Measurements from ENCODE around the gene PDLIM7.

PDLIM7 gene

DNA sequence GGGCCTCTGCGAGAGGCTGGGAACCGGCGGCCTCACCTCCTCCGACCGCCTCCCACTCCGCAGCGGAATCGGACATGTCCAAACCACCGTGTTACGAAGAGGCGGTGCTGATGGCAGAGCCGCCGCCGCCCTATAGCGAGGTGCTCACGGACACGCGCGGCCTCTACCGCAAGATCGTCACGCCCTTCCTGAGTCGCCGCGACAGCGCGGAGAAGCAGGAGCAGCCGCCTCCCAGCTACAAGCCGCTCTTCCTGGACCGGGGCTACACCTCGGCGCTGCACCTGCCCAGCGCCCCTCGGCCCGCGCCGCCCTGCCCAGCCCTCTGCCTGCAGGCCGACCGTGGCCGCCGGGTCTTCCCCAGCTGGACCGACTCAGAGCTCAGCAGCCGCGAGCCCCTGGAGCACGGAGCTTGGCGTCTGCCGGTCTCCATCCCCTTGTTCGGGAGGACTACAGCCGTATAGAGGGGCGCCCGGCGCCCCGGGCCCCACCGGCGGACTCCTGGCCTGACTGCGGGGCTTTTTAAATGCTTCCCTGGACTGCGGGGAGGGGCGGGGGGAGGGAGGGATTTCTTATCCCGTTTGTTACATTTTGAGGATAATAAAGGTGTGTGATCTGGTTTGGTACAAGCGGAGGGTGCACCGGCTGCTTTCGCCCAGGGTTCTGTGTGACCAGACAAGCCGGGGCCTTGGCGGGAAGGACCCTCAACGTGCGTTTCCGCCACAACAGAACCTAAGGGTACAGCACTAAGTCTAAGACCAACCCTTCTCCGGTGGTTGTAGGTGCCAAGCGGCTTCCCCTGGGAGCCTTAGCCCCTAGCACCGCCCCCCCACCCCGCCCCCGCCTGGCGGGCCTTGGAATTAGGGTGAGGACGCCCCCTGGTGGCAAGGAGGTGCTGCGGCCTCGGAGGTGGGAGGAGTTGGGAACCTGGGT, 41.5 kb downstream of the PDLIM7 start:
- DNase-seq = peak; percentile 97

DNA sequence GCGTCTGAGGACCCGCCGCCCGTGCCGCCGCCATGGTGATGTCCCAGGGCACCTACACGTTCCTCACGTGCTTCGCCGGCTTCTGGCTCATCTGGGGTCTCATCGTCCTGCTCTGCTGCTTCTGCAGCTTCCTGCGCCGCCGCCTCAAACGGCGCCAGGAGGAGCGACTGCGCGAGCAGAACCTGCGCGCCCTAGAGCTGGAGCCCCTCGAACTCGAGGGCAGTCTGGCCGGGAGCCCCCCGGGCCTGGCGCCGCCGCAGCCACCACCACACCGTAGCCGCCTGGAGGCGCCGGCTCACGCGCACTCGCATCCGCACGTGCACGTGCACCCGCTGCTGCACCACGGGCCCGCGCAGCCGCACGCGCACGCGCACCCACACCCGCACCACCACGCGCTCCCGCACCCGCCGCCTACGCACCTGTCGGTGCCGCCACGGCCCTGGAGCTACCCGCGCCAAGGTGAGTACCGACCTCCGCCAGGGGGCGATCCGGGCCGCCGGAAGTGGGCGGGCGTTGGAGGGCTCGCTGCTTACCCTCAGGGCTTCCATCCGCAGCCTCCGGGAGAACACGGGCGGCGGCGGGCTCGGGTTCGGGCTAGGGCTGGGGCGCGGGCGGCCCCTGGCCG, 42.3 kb downstream of the PDLIM7 start:
- peak; percentile 93 for DNase-seq

DNA sequence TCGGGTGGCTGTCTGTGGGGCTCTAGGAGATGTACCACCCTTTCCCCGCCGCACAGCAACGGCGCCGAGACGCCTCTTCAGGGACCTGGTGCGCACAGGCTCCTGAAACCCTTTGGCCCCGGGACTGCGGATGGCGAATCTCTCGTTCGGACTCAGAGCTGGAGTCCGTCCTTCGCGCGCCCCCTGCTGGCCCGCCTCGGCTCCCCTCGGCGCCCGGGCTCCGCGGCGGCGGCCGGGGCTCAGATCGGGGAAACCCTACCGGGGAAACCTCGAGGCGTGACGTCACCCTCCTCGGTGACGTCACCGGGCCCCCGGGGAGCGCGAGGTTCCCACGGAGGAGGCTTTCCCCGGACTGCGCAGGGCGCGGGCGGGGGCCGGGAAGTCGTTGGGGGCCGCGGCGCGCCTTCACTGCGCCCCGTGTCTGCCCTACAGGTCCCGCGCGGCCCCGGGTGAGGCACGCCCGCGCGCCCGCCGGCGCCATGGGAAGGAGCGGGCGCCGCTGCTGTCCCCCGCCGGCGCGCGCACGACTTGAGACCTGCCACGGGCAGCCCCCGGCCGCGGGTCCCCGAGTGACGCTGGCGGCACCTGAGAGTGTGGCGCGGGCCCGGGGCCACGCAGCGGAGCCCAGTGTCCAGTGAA, 42.9 kb downstream of the PDLIM7 start:
- DNase-seq = peak; percentile 97

DNA sequence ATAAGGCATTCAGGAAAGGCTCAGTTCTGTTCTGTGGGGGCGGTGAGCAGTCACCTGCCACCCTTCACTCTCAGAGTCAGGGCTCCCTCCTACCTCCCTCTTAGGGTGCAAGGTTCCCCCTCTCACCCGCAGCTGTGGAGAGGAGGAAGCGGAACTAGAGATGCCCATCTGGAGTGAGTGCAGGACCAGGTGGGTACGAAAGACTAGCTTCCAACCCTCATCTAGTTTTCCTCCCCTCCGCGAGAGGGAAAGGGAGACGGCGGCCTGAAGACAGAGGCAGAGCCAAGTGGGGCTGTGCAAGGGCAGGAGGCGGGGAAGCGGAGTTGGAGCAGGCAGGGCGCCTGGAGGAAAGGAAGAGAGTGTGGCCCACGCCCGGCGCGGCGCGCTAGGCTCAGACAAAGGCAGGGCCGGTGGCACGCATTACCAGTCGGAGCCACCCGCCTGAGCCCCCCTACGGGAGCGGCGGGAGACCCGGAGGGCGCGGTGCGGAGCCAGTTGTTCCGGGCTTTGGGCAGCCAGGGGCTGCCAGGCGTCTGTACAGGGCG, 43.5 kb downstream of the PDLIM7 start:
- DNase-seq = no peak

DNA sequence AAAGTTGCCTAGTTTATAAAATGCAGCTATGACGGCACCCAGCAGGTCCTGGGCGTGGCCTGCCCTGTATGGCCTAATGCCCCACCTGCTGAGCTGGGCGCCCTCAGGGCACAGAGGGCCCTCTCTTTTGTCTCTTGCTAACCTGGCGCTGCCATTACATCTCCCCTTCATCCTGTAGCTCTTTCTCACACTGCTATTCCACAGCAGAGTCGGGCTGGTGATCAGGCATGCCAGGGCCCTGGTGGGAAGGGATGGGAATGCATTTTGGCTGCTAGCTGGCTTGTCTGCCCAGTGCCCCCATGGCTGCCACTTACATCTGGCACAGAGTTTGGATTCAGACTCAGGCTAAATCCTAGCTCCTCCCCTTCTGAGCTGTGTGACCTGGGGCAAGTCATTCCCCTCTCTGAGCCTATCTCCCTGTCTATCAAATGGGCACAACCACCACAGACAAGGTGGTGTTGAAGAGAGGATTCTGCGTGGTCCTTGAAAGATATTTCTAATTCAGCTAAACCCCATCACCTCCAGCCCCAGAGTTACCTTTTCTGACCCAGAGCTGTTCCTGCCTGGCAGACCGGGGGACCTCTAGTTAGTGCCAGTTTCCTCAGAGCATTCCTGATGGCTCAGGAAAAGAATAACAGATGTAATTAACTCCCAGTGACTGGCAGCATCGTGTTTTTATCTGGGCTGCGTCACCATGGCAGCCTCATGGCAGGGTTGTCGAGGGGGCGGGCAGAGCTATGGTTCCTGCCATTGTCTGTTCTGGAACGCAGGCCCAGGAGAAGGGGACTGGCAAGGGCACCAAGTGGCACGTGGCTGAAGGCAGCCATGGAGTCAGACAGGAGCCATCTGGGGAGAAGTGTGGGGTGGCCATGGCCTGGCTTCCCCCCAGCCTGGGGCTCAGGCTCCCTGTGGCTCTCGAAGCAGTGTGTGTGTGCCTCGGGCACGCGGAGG, 44.4 kb downstream of the PDLIM7 start:
- DNase-seq = peak; percentile 13

DNA sequence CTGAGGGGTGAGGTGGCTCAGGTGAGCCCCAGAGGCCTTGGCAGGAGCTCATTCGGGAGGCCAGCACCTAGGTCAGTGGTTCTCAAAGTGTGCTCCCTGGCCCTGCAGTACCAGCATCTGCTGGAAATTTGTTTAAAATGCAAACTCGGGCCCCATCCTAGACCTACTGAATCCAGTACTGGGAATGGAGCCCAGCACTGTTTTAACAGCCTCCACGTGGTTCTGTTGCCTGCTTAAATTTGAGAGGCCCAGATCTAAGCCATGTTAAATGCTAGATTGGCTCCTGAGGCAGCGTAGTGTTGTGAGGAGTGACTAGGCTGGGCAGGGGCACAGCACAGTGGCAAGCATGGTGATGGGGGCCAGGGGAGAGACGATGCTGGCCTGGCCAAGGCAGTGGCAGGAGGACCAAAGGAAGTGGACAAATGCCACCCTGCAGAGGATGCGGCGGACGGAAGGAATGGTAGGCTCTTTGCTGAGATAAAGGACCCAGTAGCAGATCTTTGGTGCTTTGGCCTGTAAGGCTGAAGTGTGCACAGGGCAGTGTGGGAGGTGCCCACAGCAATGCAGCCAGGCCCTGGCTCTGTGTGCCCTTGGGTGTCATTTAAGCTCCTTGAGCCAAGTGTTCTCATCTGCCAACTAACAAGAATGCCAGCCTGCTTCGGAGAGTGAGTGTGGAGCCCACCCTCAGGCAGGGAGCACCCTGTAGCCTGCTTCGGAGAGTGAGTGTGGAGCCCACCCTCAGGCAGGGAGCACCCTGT, 46.6 kb downstream of the PDLIM7 start:
- DNase-seq = no peak

DNA sequence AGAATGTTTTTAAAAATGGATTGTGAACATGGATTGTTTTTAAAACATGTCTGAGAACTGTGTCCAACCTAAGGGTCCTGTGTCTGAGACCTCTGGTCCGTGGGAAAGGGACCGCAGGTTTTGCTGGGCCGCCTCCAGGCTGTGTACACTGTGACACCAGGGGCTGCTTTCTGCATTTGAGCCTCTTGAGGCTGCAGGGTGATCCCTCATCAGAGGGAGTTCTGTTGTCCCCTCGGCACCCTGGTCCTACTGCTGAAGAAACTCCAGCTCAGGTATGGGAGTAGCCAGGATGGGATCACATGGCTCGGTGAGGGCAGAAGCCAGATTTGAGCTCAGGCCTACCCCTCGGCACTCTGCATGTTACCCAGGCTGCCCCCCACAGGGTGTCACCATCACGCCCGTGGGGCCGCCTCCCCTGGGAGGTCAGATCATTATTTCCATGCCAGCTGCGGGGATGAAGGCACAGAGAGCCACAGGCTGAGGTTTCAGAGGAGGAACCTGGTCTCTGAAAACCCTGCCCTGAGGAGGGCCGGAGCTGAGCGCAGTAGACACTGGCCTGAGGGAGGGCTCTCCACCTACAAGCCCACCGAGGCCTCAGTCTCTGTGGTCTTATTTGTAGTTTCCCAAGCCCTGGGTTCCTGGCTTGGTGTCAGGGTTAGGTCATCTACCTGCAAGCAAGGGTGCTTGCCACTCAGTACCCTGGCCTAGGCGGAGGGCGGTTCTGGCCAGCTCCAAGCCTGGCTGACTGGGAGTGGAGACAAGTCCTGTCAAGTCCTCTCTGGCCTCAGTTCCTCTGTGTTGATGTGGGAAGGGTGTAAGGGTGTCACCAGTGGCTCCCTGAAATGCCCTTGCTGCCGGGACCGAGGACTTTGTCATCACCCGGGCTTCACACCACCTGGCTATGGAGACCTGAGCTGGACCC, 48.0 kb downstream of the PDLIM7 start:
- DNase-seq = peak; percentile 18

DNA sequence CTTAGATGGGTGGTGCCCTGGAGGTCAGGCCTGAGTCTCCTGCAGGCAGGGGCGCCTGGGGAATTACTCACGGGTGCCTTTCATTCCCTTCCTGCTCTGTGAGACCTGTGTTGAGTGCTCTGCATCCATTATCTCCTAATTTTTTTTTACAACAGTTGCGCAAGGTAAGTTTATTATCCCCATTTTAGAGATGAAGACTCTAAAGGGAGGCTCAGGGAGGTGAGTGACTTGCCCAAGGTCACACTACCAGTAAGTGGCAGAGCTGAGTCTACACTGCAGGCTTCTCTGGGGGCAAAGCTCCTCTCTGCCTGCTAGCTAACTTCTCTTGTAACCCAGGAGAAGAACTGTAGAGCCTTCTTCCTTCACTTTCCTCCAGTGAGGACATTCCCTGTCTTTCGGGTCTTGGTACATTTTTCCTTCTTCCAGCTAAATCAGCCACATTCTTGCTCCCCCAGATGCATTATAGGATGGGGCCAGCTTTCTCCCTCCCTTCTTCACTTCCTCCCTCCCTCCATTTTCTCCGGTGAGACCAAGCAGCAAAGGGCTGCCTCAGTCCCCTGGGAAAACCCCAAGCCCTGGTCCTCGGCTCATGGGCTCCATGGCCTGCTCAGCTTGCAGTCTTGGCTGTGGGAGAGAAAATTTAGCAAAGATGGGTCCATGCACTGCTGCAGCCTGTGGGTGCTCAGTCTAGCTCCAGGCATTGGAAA, 49.0 kb downstream of the PDLIM7 start:
- no peak for DNase-seq

DNA sequence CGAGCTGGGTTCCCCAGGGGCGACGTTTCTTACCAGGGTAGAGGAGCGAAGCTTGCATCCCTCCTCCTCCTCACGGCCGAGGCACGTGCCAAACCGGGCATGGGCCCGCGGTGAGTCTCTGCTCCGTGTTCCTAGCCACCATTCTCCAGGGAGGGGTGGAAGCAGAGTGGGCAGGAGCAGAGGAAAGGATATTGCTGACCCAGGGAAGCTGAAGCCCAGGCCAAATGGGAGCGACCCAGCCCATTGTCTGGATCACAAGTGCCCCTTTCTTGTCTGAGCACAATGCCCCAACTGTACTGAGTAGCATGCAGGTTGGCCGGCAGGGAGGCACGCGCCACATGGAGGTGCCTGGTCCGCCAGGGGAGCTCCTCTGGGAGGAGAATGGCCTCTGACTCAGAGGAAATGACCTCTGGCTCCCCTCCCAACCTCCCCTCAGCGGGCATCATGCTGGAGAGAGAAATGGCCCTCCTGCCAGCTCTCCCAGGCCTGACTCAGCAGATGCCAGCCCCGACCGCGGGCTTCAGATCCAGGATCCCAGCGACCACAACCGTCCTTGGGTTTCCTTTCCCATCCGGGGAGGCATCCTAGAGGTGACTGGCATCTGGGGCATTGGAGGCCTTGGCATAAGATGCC, 49.7 kb downstream of the PDLIM7 start:
- peak; percentile 82 for DNase-seq

DNA sequence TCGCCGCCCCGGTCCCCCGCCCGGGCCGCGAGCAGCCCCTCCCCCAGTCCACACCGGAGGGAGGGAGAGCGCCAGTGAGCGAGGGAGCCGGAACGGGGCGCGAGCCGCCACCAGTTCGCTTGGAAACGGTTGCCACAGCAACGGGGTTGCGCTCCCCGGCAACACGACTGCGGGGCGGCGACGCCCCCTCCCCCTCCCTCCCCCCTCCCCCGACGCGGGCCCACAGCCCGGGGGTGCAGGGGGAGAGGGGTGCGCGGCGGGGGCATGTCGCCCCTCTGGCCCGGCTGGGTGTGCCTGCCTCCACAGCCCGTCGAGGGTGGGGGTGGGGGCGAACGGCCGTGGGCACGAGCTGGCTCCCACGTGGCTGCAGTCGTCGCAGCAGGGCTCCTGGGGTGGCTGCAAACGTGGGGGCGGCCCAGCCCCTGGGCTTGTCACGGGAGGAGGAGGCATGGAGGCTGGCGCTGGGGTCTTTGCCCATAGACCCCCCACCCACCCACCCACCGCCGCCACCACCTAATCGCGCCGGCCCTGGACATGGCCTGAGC, 50.3 kb downstream of the PDLIM7 start:
- DNase-seq = peak; percentile 89

DNA sequence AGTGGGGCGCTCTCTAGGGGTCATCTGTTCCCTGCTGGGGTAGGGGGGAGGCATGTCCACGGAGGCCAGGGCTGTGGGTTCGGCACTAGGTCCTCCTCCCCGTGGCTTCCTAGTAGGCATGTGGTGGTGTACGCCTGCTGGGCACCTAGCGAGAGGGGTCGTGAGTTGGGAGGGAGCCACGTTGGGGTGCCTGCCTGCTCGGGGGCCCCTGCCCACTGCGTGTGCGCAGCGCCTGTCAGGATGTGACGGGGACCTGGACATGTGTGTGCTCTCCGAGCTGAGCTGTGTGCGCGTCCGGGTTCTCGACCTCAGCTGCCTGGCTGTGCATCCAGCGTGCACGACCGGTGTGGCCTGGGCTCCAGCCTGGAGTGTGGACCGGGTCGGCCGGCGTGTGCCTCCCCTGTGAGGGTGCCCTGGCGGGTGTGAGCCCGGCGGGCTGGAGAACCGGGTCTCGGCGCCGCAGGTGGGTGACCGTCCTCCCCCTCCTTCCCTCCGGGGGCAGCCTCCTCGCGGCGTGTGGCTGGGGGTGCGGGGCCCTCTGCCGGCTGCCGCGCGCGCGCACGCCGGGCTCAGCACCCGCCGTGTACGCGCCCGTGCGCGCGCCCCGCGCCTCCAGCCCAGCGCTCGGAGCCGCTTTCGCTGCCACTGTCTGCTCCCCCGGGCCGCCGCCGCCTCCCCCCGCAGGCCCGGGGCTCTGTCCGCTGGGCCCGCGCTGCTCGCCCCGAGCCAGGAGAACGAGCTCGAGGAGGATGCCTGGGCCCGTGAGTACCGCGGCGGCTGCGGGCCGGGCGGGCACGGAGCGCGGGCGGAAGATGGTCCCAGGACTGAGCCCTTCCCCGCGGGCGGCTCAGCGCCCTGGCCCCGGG, 51.0 kb downstream of the PDLIM7 start, which contains the start of gene PRR7:
PRR7 (plus strand) TSS at position 615 of the 866 bp plus-strand sequence. CDS start 8,254 bp downstream, outside the sequence.
- DNase-seq = peak; percentile 88

DNA sequence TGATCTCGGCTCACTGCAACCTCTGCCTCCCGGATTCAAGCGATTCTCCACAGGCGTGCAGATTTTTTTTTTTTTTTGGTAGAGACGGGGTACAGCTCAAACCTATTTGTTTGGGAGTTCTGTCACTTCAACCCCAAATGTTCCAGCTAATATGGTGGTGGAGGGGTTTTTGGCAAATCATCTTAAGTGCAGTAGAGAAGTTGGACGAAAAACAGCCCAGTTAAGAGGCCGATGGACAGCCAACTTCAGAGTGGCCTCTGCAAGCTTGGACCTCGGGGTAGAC, 51.5 kb downstream of the PDLIM7 start:
- no peak for DNase-seq

DNA sequence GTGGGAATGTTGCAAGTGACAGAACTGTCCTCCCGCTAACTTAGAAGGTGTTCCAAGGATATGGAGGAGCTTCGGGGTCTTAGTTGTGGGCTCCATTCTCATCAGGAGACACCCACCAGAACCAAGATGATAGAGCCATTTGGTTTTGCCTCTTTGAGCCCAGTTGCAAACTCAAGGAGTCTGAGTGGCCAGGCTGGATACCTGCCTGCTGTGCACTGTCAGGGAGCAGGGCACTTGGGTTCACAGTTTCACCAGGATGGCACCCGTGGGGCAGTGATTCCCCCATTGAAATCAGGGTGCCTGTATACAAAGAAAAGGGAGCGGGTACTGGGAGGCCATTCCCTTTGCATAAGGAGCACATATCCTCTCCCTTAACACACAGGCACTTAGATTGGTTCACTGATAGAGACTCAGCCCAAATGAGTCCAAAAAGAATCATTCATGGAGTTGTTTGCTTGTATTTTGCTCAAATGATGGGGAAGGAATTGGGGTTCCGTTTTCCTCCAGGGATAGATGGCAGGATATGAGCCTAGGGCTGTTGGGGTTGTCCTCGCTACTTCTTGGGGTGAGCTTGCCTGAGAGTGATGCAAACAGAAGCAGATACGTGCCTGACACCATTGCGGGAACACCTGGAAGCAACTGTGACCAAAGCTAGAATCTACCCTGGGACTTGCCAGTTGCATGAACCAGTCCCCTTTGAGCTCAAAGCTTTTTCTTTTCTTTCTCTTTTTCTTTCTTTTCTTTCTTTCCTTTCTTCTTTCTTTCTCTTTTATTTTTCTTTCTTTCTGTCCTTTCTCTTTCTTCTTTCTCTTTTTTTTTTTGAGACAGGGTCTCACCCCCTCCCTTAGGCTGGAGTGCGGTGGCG, 52.1 kb downstream of the PDLIM7 start:
- DNase-seq = no peak

DNA sequence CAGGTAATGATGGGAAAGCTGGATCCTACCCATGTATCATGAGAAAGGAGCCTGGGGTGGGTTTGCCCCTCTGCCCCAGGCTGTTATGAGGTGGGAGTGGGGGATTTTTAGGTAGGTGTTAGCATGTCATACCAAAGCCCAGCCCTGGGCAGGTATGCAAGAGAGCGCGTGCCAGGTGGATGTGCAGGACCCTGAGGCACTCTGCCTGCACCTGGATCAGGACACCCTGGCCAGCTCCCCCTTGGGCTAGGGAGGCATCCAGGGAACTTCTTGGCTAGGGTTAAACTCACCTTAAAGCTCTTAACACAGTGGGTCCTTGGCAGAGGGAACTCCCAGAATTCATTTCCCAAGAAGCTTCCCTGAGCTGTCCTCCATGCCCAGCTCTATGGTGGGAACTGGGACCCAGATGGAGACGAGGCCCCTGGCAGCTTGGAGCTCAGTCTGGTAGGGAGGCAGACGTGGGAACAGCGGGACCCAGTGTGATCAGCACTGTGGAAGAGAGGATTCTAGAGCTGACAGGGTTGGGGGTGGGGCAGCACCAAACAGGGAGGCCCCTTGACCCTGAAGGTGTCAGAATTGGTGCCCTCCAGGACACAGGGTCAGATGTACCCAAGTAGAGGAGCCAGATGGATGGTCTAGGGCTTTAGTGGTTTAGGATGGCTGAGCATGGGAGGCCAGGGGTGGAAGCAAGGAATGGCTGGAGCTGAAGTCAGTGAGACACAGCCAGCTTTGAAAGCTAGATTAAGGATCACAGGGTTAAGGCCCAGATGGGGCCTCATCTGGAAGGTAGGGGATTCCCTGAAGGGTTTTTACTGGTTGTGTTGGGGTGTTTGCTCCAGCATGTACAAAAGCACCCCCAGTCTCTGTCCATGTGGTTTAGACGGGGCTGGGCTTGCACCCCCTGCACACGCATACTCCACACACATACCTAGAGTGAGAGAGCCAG, 53.0 kb downstream of the PDLIM7 start:
- no peak for DNase-seq

DNA sequence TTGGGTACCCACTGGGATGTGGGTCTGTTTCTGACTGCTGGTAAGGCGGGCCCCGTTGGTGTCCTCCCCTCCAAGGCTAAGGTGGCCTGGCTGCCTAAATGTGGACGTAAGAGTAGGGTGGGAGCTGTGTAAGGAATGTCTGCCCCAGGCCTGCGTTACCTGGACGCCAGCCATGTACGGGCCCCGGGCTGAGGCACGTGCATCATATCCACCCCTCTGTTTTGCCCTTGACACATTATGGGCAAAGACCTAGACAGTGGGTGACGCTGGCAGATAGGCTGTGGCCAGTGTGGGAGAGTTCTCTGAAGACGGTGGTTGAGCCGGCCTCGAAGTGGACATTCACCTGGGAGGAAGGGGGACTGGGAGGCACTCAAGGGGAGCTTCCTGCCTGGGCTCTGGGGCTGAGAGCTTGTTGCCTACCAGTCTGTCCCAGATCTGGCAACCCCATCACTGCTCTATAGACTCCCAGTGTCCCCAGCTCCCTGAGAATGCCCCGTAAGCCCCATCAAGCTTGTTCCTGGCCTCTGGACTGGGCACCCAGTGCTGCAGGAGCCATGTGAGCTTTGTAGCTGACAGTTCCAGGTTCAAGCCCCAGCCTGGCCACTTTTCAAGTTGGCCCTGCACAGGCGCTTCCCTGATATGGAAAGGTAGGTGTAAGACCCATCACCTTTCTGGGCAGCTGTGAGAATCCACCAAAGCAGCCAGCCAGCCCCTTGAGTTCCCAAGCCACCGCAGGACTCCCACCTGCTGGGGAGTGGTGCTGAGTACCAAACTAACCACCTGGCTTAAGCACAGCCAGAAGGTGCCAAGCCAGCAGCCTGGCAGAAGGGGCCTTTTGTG, 54.0 kb downstream of the PDLIM7 start:
- no peak for DNase-seq
